Immature natural killer cell (primary cell): Measurements from ENCODE around the gene GRK1. TPM values are rescaled to one million over a fixed set of nuclear protein-coding genes. Genes with fewer than 3 reads are reported as not detected.
"Not testable (repeated sequence)": the region's sequence is repeated elsewhere in the genome, so short reads cannot be mapped to it uniquely, and the experiment has no call there.

ENCODE experiments used
- DNase-seq, 3 donors: peaks; one replicate each; pipeline ENCODE4 v3.0.0; 2022; ENCODE audit warnings: mixed read lengths in 1 of 3
- H3K27ac Mint-ChIP-seq, 6 donors: one replicate each; pipeline ENCODE4 v1.8.0; 2020; ENCODE audit warnings: mixed read lengths in 6 of 6, mild to moderate bottlenecking in 5 of 6, inconsistent platforms in 4 of 6, moderate library complexity in 3 of 6
- H3K27me3 Mint-ChIP-seq, 3 donors: one replicate each; pipeline ENCODE4 v1.8.0; 2020 to 2021; ENCODE audit warnings: low read depth in 3 of 3, mild to moderate bottlenecking in 3 of 3, mixed read lengths in 3 of 3, moderate library complexity in 3 of 3, inconsistent platforms in 1 of 3
- H3K36me3 Mint-ChIP-seq, 3 donors: one replicate each; pipeline ENCODE4 v1.8.0; 2020; ENCODE audit warnings: mixed read lengths in 3 of 3, inconsistent platforms in 2 of 3, mild to moderate bottlenecking in 2 of 3
- H3K4me1 Mint-ChIP-seq, 2 donors: one replicate each; pipeline ENCODE4 v1.8.0; 2020; ENCODE audit warnings: inconsistent platforms in 2 of 2, mild to moderate bottlenecking in 2 of 2, mixed read lengths in 2 of 2, moderate library complexity in 1 of 2
- H3K4me3 Mint-ChIP-seq, 5 donors: one replicate each; pipeline ENCODE4 v1.8.0; 2020; ENCODE audit warnings: mild to moderate bottlenecking in 5 of 5, mixed read lengths in 5 of 5, inconsistent platforms in 3 of 5, moderate library complexity in 3 of 5
- H3K9me3 Mint-ChIP-seq, 6 donors: one replicate each; pipeline ENCODE4 v1.8.0; 2020; ENCODE audit warnings: mild to moderate bottlenecking in 6 of 6, mixed read lengths in 6 of 6, inconsistent platforms in 4 of 6, moderate library complexity in 3 of 6
- polyA plus RNA-seq, 3 donors: library from polyadenylated mRNA; unstranded; fragments of 300-500 nt; fragmentation: Illumina TruSeq; gene quantifications; one replicate each; pipeline ENCODE4 v1.2.3, GENCODE V29; 2021

GRK1 gene
- polyA plus RNA-seq, 3 donors from 2014 or later: not detected

DNA sequence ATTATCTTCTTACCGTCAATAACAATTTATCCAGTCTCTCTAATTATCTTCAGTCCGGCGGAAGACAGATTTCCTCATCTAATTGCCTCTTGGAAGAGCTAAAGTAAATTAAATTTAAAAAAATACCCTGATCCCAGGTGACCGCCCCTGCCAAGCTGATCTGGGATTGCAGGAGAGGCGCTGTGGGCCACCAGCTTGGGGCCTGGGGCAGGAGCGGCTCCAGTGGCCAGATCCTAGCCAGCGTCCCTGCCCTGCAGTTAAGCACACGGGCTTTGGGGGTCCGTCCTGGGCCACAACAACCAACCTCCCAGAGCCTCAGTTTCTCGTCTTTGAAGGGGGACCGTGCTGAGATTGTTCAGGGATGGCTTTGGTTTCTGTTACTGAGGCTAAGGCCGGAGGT is 79.7 kb downstream of the GRK1 start:
- Mint-ChIP-seq H3K36me3 (peaks cover 0 to 3% (median 0%) of the 10 kb centered on the region in 3 donors), H3K27me3 (peaks cover 2 to 8% (median 4%) of the 10 kb centered on the region in 3 donors), H3K4me3 (no peak overlapping the region), H3K27ac (no peak overlapping the region), H3K9me3 (no peaks in the 10 kb centered on the region), H3K4me1 (peaks cover 7 to 8% of the 10 kb centered on the region in 2 donors)
- DNase-seq: no peak

DNA sequence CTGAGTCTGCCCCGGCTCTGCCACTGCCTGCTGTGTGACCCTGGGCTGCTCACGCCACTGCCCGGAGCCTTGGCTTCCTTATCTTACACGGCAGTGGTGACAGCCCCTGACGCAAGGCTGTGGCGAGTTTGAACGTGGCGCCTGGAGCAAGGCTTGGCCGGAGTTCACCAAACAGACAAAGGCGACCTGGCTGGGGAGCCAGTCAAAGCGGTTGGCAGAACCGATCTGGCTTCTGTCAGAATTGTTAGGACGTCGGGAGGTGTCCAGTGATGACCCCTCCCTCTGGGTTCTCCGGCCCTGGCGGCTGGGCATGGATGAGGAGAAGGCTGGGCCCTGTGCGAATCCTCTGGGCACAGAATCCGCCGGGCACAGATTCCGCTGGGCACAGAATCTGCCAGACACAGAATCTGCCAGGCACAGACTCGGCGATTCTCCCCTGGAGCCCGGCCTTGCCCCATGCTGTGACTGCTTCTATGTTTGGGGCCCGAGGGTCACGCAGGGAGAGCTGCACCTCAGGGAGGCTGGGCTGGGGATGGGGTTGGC is 80.3 kb downstream of the GRK1 start:
- H3K4me1 Mint-ChIP-seq: peaks cover under 1 to 1% of the 10 kb centered on the region in 2 donors
- peaks cover 2 to 5% (median 4%) of the 10 kb centered on the region in 3 donors for H3K27me3 Mint-ChIP-seq
- H3K4me3 Mint-ChIP-seq: no peak overlapping the region
- DNase-seq: no peak
- no peak overlapping the region for H3K27ac Mint-ChIP-seq
- peaks cover 0 to 3% (median 0%) of the 10 kb centered on the region in 3 donors for H3K36me3 Mint-ChIP-seq
- H3K9me3 Mint-ChIP-seq: no peaks in the 10 kb centered on the region

DNA sequence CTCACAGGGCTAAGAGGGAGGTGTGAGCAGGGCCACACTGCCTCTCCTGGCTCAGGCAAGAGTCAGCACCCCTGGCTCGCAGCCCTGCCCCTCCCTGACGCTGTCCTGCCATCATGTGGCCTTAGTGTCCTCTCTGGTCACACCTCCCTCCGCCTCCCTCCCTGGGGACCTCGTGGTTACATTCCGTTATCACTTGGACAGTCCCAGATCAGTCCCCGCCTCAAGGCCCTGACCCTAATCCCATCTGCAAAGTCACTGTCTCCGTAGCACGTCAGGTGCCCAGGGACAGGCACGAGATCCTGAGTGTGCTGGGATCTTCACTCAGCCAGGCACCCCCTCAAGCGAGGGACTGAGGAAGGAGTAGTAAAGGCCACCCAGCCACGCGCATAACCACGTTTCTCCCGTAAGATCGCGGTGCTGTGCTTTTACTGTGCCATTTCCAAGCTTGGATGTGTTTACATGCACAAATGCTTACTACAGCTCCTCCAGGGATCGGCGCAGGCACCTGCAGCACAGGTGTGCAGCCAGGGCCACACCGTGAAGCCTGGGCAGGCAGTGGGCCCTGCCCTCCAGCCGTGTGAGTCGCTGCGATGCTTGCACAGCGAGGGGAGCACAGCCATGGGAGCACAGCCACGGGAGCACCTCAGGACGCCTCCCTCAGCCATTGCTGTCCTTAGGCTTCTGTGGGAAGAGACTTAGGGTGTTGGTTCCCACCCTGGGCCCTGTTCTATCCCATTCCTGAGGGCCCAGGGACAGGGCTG is 81.3 kb downstream of the GRK1 start:
- DNase-seq: no peak

DNA sequence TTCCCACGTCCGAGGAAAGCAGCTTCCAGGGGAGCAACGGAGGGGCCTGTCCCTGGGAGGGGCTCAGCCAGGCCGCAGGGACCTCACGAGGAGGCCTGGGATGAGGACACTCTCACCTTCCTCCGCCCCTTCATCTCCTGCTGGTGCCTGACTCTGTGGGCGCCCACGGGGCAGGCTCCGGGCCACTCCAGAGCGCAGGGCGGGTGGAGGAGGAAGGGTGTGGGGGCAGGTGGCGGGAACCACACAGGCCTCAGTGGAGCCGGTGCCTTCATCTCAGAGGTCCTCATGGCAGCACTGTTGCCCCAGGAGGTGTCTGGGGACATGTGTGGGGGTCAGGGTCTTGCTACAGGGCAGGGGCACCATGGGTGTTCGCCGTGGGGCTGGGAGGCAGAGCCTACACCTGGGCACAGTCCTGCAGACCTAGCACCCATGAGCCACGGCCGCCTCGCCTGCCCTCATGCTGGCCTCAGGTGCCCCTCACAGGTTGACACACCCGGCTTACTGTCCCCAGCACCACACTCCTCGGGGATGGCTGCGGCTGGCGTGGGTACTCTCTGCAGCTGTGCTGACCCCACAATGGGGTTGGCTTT is 81.9 kb downstream of the GRK1 start:
- peaks cover 0 to 3% (median 0%) of the 10 kb centered on the region in 3 donors for H3K36me3 Mint-ChIP-seq
- H3K27me3 Mint-ChIP-seq: peaks cover 3 to 5% (median 4%) of the 10 kb centered on the region in 3 donors
- no peaks in the 10 kb centered on the region for H3K9me3 Mint-ChIP-seq
- no peak overlapping the region for H3K27ac Mint-ChIP-seq
- H3K4me3 Mint-ChIP-seq: no peak overlapping the region
- no peaks in the 10 kb centered on the region for H3K4me1 Mint-ChIP-seq
- DNase-seq: no peak

More for the DNA sequence above, 81.3 kb downstream of the GRK1 start:
- H3K36me3 Mint-ChIP-seq: peaks cover 0 to 3% (median 0%) of the 10 kb centered on the region in 3 donors
- peaks cover 2 to 5% (median 4%) of the 10 kb centered on the region in 3 donors for H3K27me3 Mint-ChIP-seq
- H3K9me3 Mint-ChIP-seq: no peaks in the 10 kb centered on the region
- no peak overlapping the region for H3K4me3 Mint-ChIP-seq
- H3K27ac Mint-ChIP-seq: no peak overlapping the region
- no peaks in the 10 kb centered on the region for H3K4me1 Mint-ChIP-seq

DNA sequence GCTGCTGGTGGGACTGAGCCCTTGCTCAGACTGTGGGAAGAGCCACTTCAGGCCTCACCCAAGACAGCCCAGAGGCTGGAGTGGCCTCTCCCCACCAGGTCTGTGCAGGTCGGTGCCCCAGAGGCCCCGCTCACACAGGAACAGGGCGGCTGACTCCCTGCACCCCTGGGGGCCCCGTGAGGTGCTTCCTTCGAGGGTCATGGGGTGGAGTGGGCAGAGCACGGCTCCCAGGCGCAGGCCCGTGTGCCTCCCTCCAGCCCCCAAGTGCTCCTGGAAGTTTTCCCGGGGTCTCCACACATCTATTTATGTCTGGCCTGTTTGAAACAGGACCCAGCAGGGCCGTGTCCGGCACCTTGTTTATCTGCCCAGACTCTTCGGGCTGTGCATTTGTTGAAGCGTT is 82.5 kb downstream of the GRK1 start:
- peaks cover 3 to 5% (median 4%) of the 10 kb centered on the region in 3 donors for H3K27me3 Mint-ChIP-seq
- no peaks in the 10 kb centered on the region for H3K4me1 Mint-ChIP-seq
- H3K4me3 Mint-ChIP-seq: no peak overlapping the region
- H3K36me3 Mint-ChIP-seq: peaks cover 0 to 3% (median 0%) of the 10 kb centered on the region in 3 donors
- H3K27ac Mint-ChIP-seq: no peak overlapping the region
- no peak for DNase-seq
- H3K9me3 Mint-ChIP-seq: no peaks in the 10 kb centered on the region

DNA sequence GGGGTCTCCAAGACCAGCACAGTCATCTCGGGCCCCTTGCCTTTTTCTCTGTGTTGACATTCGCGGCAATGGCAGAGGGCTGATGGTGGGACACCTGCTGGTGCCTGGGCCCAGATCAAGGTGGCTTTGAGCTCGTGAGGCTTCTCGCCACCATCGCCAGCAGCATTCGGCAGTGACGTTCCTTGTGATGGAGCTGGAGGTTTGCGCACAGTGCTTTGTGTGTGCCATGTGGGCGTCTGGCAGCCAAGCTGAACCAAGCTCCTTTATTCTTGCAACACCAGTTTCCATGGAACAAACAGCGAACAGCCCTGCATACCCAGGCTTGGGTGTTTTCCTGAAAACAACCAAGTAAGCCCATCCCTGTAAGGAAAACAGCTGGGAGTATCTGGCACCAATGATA is 82.9 kb downstream of the GRK1 start:
- peaks cover 0 to under 1% (median 0%) of the 10 kb centered on the region in 3 donors for H3K36me3 Mint-ChIP-seq
- no peaks in the 10 kb centered on the region for H3K4me1 Mint-ChIP-seq
- peaks cover 2 to 6% (median 3%) of the 10 kb centered on the region in 3 donors for H3K27me3 Mint-ChIP-seq
- H3K27ac Mint-ChIP-seq: no peak overlapping the region
- no peaks in the 10 kb centered on the region for H3K9me3 Mint-ChIP-seq
- no peak for DNase-seq
- H3K4me3 Mint-ChIP-seq: no peak overlapping the region

DNA sequence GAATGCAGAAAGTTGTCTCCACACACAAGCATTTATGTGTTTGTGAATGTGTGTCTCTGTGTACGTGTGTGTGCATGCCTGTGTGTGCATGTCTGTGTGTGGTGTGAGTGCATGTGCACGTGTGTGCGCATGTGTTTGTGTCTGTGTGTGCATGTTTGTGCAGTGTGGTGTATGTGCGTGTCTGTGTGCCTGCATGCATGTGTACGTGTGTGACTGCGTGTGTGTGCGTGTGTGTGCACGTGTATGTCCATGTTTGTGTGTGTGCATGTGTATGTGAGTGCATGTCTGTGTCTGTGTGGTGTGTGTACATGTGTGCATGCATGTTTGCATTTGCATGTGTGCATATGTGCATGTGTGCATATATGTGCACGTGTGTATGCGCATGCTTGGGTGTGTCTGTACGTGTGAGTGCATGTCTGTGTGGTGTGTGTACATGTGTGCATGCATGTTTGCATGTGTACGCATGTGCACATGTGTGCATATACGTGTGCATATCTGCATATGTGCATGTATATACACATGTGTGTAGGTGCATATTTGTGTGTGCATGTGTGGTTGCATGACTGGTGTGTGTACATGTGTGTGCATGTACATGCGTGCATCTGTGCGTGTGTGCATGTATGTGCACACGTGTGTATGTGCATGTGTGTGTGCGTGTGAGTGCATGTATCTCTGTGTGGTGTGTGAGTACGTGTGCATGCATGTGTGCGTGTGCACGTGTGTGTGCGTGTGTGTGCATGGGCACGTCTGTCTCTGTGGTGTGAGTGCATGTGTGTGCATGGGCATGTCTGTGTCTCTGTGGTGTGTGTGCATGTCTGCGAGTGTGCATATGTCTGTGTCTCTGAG is 83.8 kb downstream of the GRK1 start:
- Mint-ChIP-seq H3K27me3 (peaks cover 2 to 6% (median 3%) of the 10 kb centered on the region in 3 donors), H3K4me1 (no peaks in the 10 kb centered on the region), H3K9me3 (no peaks in the 10 kb centered on the region), H3K27ac (no peak overlapping the region), H3K4me3 (no peak overlapping the region), H3K36me3 (no peaks in the 10 kb centered on the region)
- DNase-seq: no peak

DNA sequence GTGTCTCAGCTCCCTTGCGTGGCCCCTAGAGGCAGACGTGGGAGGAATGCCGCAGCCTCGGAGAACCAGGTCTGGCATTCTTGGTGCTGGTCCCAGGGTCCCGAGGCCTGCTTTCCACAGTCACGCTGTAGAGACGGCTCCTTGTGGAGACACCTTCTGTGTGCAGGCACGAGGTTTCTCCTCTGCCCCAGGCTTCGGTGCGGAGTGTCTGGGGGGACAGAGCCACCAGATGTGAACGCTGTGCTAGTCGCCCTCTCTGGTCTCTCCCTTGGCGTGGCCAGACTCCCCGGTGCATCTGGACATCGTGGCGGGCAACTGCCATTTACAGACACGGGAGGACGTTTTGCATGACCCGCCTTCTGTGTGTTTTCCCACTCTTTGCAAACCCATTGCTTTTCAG is 84.5 kb downstream of the GRK1 start:
- Mint-ChIP-seq H3K36me3 (no peaks in the 10 kb centered on the region), H3K4me1 (no peaks in the 10 kb centered on the region), H3K9me3 (no peaks in the 10 kb centered on the region), H3K4me3 (no peak overlapping the region), H3K27me3 (peaks cover 0 to 6% (median 3%) of the 10 kb centered on the region in 3 donors), H3K27ac (no peak overlapping the region)
- DNase-seq: no peak

DNA sequence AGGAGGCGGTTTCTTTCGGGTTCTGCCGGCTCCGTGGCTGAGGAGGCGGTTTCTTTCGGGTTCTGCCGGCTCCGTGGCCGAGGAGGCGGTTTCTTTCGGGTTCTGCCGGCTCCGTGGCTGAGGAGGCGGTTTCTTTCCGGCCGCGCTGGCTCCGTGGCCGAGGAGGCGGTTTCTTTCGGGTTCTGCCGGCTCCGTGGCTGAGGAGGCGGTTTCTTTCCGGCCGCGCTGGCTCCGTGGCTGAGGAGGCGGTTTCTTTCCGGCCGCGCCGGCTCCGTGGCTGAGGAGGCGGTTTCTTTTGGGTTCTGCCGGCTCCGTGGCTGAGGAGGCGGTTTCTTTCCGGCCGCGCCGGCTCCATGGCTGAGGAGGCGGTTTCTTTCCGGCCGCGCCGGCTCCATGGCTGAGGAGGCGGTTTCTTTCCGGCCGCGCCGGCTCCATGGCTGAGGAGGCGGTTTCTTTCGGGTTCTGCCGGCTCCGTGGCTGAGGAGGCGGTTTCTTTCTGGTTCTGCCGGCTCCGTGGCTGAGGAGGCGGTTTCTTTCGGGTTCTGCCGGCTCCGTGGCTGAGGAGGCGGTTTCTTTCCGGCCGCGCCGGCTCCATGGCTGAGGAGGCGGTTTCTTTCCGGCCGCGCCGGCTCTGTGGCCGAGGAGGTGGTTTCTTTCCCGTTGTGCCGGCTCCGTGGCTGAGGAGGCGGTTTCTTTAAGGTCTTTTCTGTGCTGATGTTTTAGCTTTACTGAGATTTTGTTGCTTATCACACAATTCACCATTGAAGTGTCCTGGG is 85.4 kb downstream of the GRK1 start:
- H3K27me3 Mint-ChIP-seq, DNase-seq, H3K27ac Mint-ChIP-seq, H3K9me3 Mint-ChIP-seq, H3K4me1 Mint-ChIP-seq, H3K4me3 Mint-ChIP-seq, H3K36me3 Mint-ChIP-seq: not testable (repeated sequence)

DNA sequence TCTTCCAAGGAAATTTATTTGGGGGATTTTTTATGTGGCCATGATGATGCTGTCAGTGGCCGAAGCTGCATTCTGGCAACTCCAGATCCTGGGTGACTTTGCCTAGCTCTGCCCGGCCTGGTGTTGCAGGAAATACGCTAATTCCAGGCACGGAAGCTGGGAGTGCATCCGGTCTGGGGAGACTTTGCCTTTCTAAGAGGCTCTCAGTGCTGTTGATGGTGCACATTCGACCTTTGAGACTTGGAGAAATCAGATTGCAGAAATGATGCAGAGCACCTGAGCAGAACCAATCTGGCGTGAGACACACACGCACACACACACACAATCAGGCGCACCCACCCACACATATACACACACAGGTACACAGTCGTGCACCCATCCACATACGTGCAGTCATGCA is 86.2 kb downstream of the GRK1 start:
- H3K36me3 Mint-ChIP-seq: no peaks in the 10 kb centered on the region
- H3K4me1 Mint-ChIP-seq: peaks cover under 1 to 1% of the 10 kb centered on the region in 2 donors
- H3K9me3 Mint-ChIP-seq: no peaks in the 10 kb centered on the region
- H3K27ac Mint-ChIP-seq: no peak overlapping the region
- no peak for DNase-seq
- H3K27me3 Mint-ChIP-seq: peaks cover 2 to 9% (median 6%) of the 10 kb centered on the region in 3 donors
- H3K4me3 Mint-ChIP-seq: no peak overlapping the region

DNA sequence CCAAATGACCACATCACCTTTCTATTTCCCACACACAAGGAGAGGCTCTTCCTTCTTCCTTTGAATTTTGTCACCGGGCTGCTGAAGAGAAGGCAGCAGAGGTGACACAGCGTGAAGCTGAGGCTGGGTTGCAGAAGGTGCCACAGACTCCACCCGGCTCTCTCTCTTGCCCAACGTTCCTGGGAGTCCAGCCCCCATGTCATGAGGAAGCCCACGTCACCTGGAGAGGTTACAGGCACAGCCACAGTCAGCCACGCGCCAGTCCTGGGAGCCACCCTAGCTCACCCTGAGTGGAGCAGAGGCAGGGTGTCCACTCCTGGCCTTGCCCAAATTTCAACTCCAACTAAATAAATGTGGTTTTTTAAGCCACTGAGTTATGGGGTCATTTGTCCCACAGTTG is 87.2 kb downstream of the GRK1 start:
- DNase-seq: no peak
- H3K9me3 Mint-ChIP-seq: no peaks in the 10 kb centered on the region
- H3K27ac Mint-ChIP-seq: no peak overlapping the region
- peaks cover 6 to 9% (median 6%) of the 10 kb centered on the region in 3 donors for H3K27me3 Mint-ChIP-seq
- peaks cover 0 to under 1% (median 0%) of the 10 kb centered on the region in 3 donors for H3K36me3 Mint-ChIP-seq
- H3K4me1 Mint-ChIP-seq: peaks cover 6 to 8% of the 10 kb centered on the region in 2 donors
- no peak overlapping the region for H3K4me3 Mint-ChIP-seq

DNA sequence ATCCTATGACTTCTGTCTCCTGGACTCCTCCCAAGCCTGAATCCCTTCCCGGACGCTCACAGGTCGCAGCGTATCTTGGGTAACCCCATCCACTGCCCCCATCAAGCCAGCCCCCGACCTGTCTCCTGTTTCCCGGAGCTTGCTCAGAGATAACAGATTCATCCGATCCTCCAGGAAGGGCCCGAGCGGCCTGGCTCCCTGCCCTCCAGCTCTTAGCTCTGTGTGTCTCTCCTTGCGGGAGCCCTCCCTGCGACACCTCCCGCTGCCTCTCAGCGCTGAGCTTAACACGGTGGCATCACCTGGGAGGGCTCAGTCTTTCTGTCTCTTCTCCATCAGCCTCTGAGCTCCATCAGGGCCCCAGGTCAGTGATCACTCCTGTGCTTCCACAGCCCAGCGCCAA is 87.7 kb downstream of the GRK1 start:
- Mint-ChIP-seq H3K27ac (no peak overlapping the region), H3K36me3 (peaks cover 0 to 4% (median 0%) of the 10 kb centered on the region in 3 donors), H3K4me3 (no peak overlapping the region), H3K4me1 (peaks cover 10 to 12% of the 10 kb centered on the region in 2 donors), H3K9me3 (peaks cover 0 to 2% (median 0%) of the 10 kb centered on the region in 6 donors), H3K27me3 (peaks cover 9 to 10% (median 9%) of the 10 kb centered on the region in 3 donors)
- no peak for DNase-seq
